Astrocyte (in vitro differentiated cells and primary cell): ENCODE results near the gene ABHD12. TPM values are rescaled to one million over a fixed set of nuclear protein-coding genes. Genes with fewer than 3 reads are reported as not detected.

Source experiments
- DNase-seq: peaks from one replicate; pipeline ENCODE4 v3.0.0-alpha.2; 2010; ENCODE audit warnings: low read depth
- FAIRE-seq: peaks from 2 replicates; lab custom pipeline; 2011; peaks lifted over from hg19 to GRCh38; lab: Jason Lieb, UNC
- H2AFZ ChIP-seq: 2 replicates; pipeline ENCODE4 v1.6.0; 2012; ENCODE audit warnings: low read depth, low read length, inconsistent platforms
- H3K27ac ChIP-seq: 2 replicates; pipeline ENCODE4 v1.5.1; 2011; ENCODE audit warnings: low read depth, low read length, inconsistent platforms
- H3K27me3 ChIP-seq: 2 replicates; pipeline ENCODE4 v1.6.0; 2011; ENCODE audit warnings: low read length, inconsistent platforms; ENCODE audit not compliant: insufficient read depth
- H3K36me3 ChIP-seq: 2 replicates; pipeline ENCODE4 v1.5.1; 2011; ENCODE audit warnings: low read length, inconsistent platforms; ENCODE audit not compliant: insufficient read depth
- H3K4me1 ChIP-seq: 2 replicates; pipeline ENCODE4 v1.5.1; 2011; ENCODE audit warnings: low read length, inconsistent platforms; ENCODE audit not compliant: insufficient read depth
- H3K4me2 ChIP-seq: 2 replicates; pipeline ENCODE4 v1.6.0; 2012; ENCODE audit warnings: low read length, inconsistent platforms
- H3K4me3 ChIP-seq: 2 replicates; pipeline ENCODE4 v1.5.1; 2011; ENCODE audit warnings: low read depth, mild to moderate bottlenecking, low read length, inconsistent platforms; ENCODE audit not compliant: insufficient read depth
- H3K79me2 ChIP-seq: 2 replicates; pipeline ENCODE4 v1.6.0; 2012; ENCODE audit warnings: mild to moderate bottlenecking, low read length, inconsistent platforms; ENCODE audit not compliant: insufficient read depth
- H3K9ac ChIP-seq: 2 replicates; pipeline ENCODE4 v1.6.0; 2012; ENCODE audit warnings: mild to moderate bottlenecking, low read length, inconsistent platforms
- H3K9me3 ChIP-seq: 2 replicates; pipeline ENCODE4 v1.5.1; 2012; ENCODE audit warnings: low read depth, mild to moderate bottlenecking, low read length, inconsistent platforms; ENCODE audit not compliant: insufficient read depth
- H4K20me1 ChIP-seq: 2 replicates; pipeline ENCODE4 v1.6.0; 2012; ENCODE audit warnings: low read length, inconsistent platforms; ENCODE audit not compliant: insufficient read depth
- H3K27ac Mint-ChIP-seq: one replicate; pipeline ENCODE4 v1.8.0; 2021; ENCODE audit warnings: mild to moderate bottlenecking, mixed read lengths; ENCODE audit not compliant: unreplicated experiment
- H3K27me3 Mint-ChIP-seq: one replicate; pipeline ENCODE4 v1.8.0; 2021; ENCODE audit warnings: low read depth, mixed read lengths; ENCODE audit not compliant: unreplicated experiment
- H3K36me3 Mint-ChIP-seq: one replicate; pipeline ENCODE4 v1.8.0; 2021; ENCODE audit warnings: low read depth, mixed read lengths; ENCODE audit not compliant: unreplicated experiment
- H3K4me1 Mint-ChIP-seq: one replicate; pipeline ENCODE4 v1.8.0; 2021; ENCODE audit warnings: low read depth, mixed read lengths; ENCODE audit not compliant: unreplicated experiment
- H3K4me3 Mint-ChIP-seq: one replicate; pipeline ENCODE4 v1.8.0; 2021; ENCODE audit warnings: mild to moderate bottlenecking, moderate library complexity, mixed read lengths; ENCODE audit not compliant: unreplicated experiment
- H3K9me3 Mint-ChIP-seq: one replicate; pipeline ENCODE4 v1.8.0; 2021; ENCODE audit warnings: mild to moderate bottlenecking, mixed read lengths; ENCODE audit not compliant: unreplicated experiment
- EZH2 ChIP-seq: IDR thresholded peaks from 2 replicates; pipeline ENCODE4 v1.6.1; 2012; ENCODE audit warnings: mild to moderate bottlenecking, low read length, inconsistent platforms; ENCODE audit not compliant: insufficient read depth
- total RNA-seq: library from RNA; stranded (reverse); gene quantifications from 2 replicates; pipeline ENCODE4 v1.2.1, GENCODE V29; 2021
- TF ChIP-seq, protein P1 (sequence below): IDR thresholded peaks from 2 replicates; pipeline ENCODE4 v1.5.1; 2011; ENCODE audit warnings: low read depth, mild to moderate bottlenecking, inconsistent platforms, low read length, moderate library complexity; ENCODE audit not compliant: insufficient read depth

ABHD12 gene
- total RNA-seq, 1 donor from 2014 or later: 98.1 TPM

DNA sequence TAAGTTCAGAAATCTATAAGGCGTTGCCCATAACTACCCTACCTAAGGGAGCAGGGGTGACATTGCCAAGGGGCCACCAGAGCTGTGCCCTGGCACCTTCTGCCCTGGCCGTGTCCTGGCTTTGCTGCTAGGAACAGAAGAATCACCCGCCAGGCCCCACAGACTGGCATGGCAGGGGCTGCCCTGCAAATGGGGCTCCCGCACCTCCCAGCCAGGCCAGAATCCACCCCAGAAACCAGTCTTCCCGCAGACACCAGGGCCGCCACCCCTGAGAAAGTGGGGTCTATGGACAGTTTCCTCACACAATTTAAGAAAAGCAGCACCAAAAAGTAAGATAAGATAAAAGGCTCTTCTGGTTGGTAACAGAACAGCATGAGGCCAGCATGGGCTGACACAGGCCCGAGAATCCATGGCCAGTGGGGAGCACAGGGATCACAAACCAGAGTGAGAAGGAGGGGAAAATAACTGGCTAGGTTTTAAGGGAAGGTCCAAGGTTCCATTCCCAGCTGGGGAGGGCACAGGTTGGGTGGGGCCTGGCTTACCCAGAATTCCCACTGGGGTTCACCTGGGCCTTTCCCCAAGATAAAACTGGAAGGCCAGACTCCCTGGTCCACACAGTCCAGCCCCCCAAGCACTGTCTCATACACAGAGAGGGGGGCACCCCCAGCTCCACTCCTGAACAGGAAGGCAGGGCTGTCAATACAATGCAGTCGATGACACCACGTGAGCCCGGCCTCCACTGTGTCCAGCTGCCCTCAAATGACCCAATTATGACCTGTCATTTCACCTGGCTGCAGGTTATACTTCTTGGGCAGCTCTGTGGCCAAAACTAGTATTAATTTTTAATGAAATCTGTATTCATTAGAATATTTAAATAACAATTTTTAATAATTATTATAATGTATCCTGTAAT, 83.4 kb downstream of the ABHD12 start:
- Mint-ChIP-seq H3K9me3 (no peaks in the 10 kb centered on the region), H3K27ac (no peak overlapping the region), H3K27me3 (no peaks in the 10 kb centered on the region), H3K4me1 (peaks cover 32% of the 10 kb centered on the region), H3K36me3 (peaks cover 4% of the 10 kb centered on the region), H3K4me3 (no peak overlapping the region)
- Histone ChIP-seq H3K9ac (no peak overlapping the region), H3K79me2 (no peaks in the 10 kb centered on the region), H3K4me2 (no peak overlapping the region), H3K4me3 (no peak overlapping the region), H3K4me1 (peaks cover 33% of the 10 kb centered on the region), H3K36me3 (no peaks in the 10 kb centered on the region), H3K27ac (no peak overlapping the region), H2AFZ (no peak overlapping the region), H4K20me1 (no peaks in the 10 kb centered on the region), H3K27me3 (no peaks in the 10 kb centered on the region), H3K9me3 (no peaks in the 10 kb centered on the region)
- TF ChIP-seq EZH2: no peak
- TF ChIP-seq, protein P1, sequence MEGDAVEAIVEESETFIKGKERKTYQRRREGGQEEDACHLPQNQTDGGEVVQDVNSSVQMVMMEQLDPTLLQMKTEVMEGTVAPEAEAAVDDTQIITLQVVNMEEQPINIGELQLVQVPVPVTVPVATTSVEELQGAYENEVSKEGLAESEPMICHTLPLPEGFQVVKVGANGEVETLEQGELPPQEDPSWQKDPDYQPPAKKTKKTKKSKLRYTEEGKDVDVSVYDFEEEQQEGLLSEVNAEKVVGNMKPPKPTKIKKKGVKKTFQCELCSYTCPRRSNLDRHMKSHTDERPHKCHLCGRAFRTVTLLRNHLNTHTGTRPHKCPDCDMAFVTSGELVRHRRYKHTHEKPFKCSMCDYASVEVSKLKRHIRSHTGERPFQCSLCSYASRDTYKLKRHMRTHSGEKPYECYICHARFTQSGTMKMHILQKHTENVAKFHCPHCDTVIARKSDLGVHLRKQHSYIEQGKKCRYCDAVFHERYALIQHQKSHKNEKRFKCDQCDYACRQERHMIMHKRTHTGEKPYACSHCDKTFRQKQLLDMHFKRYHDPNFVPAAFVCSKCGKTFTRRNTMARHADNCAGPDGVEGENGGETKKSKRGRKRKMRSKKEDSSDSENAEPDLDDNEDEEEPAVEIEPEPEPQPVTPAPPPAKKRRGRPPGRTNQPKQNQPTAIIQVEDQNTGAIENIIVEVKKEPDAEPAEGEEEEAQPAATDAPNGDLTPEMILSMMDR: no peak
- no peak for FAIRE-seq
- DNase-seq: no peak

- no peaks in the 10 kb centered on the region for H3K9me3 ChIP-seq
- no peak overlapping the region for H3K4me3 ChIP-seq
- no peaks in the 10 kb centered on the region for H3K79me2 ChIP-seq
- H2AFZ ChIP-seq: no peak overlapping the region
- H3K4me3 Mint-ChIP-seq: no peak overlapping the region
- TF ChIP-seq EZH2: no peak
- TF ChIP-seq, protein P1: no peak
- peaks cover 4% of the 10 kb centered on the region for H3K36me3 Mint-ChIP-seq
- no peaks in the 10 kb centered on the region for H3K27me3 Mint-ChIP-seq
- H3K4me1 Mint-ChIP-seq: peaks cover 26% of the 10 kb centered on the region
- FAIRE-seq (no peak), DNase-seq (no peak)
- no peak overlapping the region for H3K27ac Mint-ChIP-seq
- no peak overlapping the region for H3K4me2 ChIP-seq
- no peak overlapping the region for H3K9ac ChIP-seq
- H3K36me3 ChIP-seq: no peaks in the 10 kb centered on the region
- H3K27me3 ChIP-seq: no peaks in the 10 kb centered on the region
- H3K4me1 ChIP-seq: peaks cover 17% of the 10 kb centered on the region
- no peak overlapping the region for H3K27ac ChIP-seq
- peaks cover 6% of the 10 kb centered on the region for H4K20me1 ChIP-seq
- no peaks in the 10 kb centered on the region for H3K9me3 Mint-ChIP-seq
Measured at GRCh38 chr20:25304025-25304549, 86.5 kb downstream of the ABHD12 start.
